SU-DHL-6 (cell line): ENCODE results near the gene MPO.

Experiments
- CTCF ChIP-seq: fragments of 200-600 bp; sonication (generic); IDR thresholded peaks from one replicate; pipeline ENCODE4 v1.5.1; 2017; ENCODE audit warnings: antibody characterized with exemption, mild to moderate bottlenecking, low read length, moderate library complexity; ENCODE audit not compliant: insufficient read depth, poor library complexity, severe bottlenecking
- EZH2phosphoT487 ChIP-seq: fragments of 200-600 bp; sonication (generic), shearing (Covaris generic); conservative IDR thresholded peaks from 2 replicates; pipeline ENCODE4 v1.6.1; 2018; ENCODE audit warnings: mild to moderate bottlenecking, antibody characterized with exemption, low read length, moderate library complexity, mixed read lengths

- no peak for TF ChIP-seq CTCF
- TF ChIP-seq EZH2phosphoT487: no peak
Observed at GRCh38 chr17:58294034-58294433, 13.3 kb upstream of the MPO start.
